ENCODE data around the gene POLR1C. TPM values are rescaled to one million over a fixed set of nuclear protein-coding genes. Genes with fewer than 3 reads are reported as not detected.

Gene POLR1C
- total RNA-seq, 1 experiment from 2014 or later: 84.6 TPM

DNA sequence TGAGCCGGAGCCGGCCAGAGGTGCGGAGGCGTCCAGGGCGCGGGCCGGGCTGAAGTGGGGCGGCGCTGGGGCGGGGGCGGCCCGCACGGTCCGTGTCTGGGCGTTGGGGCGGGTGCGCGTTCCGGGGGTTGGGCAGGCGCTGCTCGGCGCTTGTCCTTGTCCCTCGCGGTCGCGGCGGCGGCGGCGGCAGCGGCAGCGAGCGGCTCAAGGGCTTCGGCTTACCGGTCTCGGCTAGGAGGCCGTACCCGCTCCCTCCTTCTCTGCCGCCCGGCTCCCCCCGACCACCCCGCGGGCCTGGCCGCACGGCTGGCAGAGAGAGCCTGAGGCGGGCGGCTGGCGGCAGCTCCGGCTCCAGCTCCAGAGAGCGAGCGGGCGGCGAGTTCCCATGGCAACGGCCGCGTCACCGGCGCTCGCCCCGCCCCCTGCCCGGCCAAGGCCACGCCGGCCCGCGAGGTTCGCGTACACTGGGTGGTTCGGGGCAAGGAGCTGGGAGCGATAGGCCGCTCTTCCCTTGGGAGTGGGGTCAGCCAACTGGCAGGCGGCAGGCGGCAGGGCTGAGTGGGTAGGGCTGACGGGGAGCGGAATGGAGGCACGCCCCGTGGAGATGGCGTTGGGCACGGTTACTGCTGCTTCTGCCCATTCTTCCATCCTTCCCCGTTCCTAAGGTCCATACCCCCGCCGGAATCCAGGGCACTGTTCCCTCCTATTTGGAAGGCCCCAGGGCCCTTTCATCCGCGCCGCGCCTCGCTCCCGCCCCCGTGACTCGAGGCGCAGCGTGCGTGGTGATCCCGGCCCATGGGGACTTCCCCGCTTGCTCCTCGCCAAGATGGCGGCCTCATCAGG lies 6.7 kb upstream of the POLR1C start, which contains the start of gene LRRC73:
Gene LRRC73 (minus strand): TSS at position 363 of the 843 bp plus-strand sequence. CDS start 561 bp downstream, outside the sequence.
- Histone ChIP-seq H3K36me3 (ENCODE audit: control insufficient read depth in 1 of 2, insufficient read depth in 2 of 2, low read length in 2 of 2) (peaks cover 20 to 25% of the 10 kb centered on the region in 2 experiments; a peak in 3 of 4 replicates), H3K4me3 (replicated peaks in 1 of 2; ENCODE audit: low read depth in 1 of 2, low read length in 2 of 2) (peak within 1 kb of the TSS; percentile 45 to 64), H3K4me1 (ENCODE audit: control insufficient read depth in 1 of 2, insufficient read depth in 2 of 2, low read length in 2 of 2) (peaks cover 10 to 23% of the 10 kb centered on the region in 2 experiments; a peak in 3 of 4 replicates), H2AFZ (ENCODE audit: low read depth, low read length, poor library complexity, severe bottlenecking) (no peak within 1 kb of the TSS), H3K27me3 (ENCODE audit: insufficient read depth, low read length) (no peaks in the 10 kb centered on the region), H3K27ac (ENCODE audit: low read depth, low read length) (peak within 1 kb of the TSS; percentile 42; the same call in 1 of the 2 replicates), H3K9ac (ENCODE audit: low read length) (peak within 1 kb of the TSS; percentile 63), H3K4me2 (ENCODE audit: low read length) (peak within 1 kb of the TSS; percentile 88), H3K9me2 (ENCODE audit: insufficient read depth) (no peaks in the 10 kb centered on the region), H4K20me1 (ENCODE audit: insufficient read depth) (no peaks in the 10 kb centered on the region), H3K9me3 (ENCODE audit: control insufficient read depth in 1 of 2, insufficient read depth in 1 of 2, low read depth in 1 of 2, low read length in 2 of 2) (no peaks in the 10 kb centered on the region), H3K79me2 (ENCODE audit: insufficient read depth, low read length) (peaks cover 9% of the 10 kb centered on the region)
- ATAC-seq (peak; percentile 86), DNase-seq (ENCODE audit: low read depth, low spot score) (peak; percentile 46)
- ChIA-PET RAD21 (ENCODE audit: low non-redundant PET in 1 of 2, low total read pairs in 2 of 2, uncharacterized antibody in 2 of 2, unreplicated experiment in 2 of 2) (interaction anchor here (0.6 to 1.1 kb wide), 3 partner anchors 14 to 569 kb away, joined by 3 to 5 read pairs (median 3); partner anchors contain the start of gene DLK2 (in 1 of the 2)), POLR2A (interaction anchor here (0.8 kb wide), 1 partner anchor 18 kb away, joined by 3 read pairs; no protein-coding TSS in a partner anchor), CTCF (interaction anchor here (1.3 to 1.7 kb wide), 2 partner anchors 14 to 53 kb away, joined by 3 to 10 read pairs; no protein-coding TSS in a partner anchor)
- intact Hi-C loops (cut with micrococcal nuclease): loop anchor here (10.0 kb wide), 1 partner anchor 145 kb away; the partner anchor contains the start of gene ZNF318
- TF ChIP-seq POLR2A (IDR thresholded peaks at IDR 0.05; ENCODE audit: borderline replicate concordance, extremely low read depth, insufficient read depth, insufficient read length) (peak; percentile 47), SIN3A (IDR thresholded peaks at IDR 0.05; ENCODE audit: low read depth) (peak; percentile 20; the same call in 1 of the 2 replicates), POLR2AphosphoS5 (IDR thresholded peaks at IDR 0.05; ENCODE audit: low read depth, low read length) (peak; percentile 58)
- TF ChIP-seq, protein P1, sequence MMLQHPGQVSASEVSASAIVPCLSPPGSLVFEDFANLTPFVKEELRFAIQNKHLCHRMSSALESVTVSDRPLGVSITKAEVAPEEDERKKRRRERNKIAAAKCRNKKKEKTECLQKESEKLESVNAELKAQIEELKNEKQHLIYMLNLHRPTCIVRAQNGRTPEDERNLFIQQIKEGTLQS (IDR thresholded peaks at IDR 0.05): no peak
- no TSS peak for BruUV-seq (replicated peaks)

DNA sequence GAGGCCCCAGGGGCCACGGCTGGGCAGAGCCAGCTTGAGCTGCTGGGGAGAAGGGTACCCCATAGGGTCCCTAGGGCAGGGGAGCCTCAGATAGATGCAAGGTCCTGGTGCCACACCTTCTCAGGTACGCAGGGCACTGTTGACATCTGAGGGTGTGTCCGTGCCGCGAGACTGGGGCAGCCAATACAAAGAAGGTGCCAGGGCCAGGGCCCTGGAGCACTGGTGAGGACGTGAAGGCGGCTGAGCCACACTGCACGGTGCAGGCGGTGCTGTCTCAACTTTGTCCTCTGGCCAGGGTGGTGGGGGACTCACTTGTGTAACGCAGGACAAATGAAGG lies 6.1 kb upstream of the POLR1C start:
- no peak for ATAC-seq
- peaks cover 16 to 29% of the 10 kb centered on the region in 2 experiments; a peak in 3 of 4 replicates for H3K4me1 ChIP-seq (ENCODE audit: control insufficient read depth in 1 of 2, insufficient read depth in 2 of 2, low read length in 2 of 2)
- RAD21 ChIA-PET (ENCODE audit: low non-redundant PET in 1 of 2, low total read pairs in 2 of 2, uncharacterized antibody in 2 of 2, unreplicated experiment in 2 of 2): no interaction called here
- H3K79me2 ChIP-seq (ENCODE audit: insufficient read depth, low read length): peaks cover 14% of the 10 kb centered on the region
- H4K20me1 ChIP-seq (ENCODE audit: insufficient read depth): no peaks in the 10 kb centered on the region
- no peaks in the 10 kb centered on the region for H3K27me3 ChIP-seq (ENCODE audit: insufficient read depth, low read length)
- intact Hi-C loops (cut with micrococcal nuclease): no loop called here
- peak overlapping the region; percentile 63; the same call in 1 of the 2 replicates for H3K9ac ChIP-seq (ENCODE audit: low read length)
- H3K36me3 ChIP-seq (ENCODE audit: control insufficient read depth in 1 of 2, insufficient read depth in 2 of 2, low read length in 2 of 2): peaks cover 21 to 24% of the 10 kb centered on the region in 2 experiments; a peak in 3 of 4 replicates
- DNase-seq (ENCODE audit: low read depth, low spot score): no peak
- POLR2A ChIA-PET: no interaction called here
- no peaks in the 10 kb centered on the region for H3K9me3 ChIP-seq (ENCODE audit: control insufficient read depth in 1 of 2, insufficient read depth in 1 of 2, low read depth in 1 of 2, low read length in 2 of 2)
- no peak overlapping the region for H2AFZ ChIP-seq (ENCODE audit: low read depth, low read length, poor library complexity, severe bottlenecking)
- H3K4me2 ChIP-seq (ENCODE audit: low read length): peak overlapping the region; percentile 88
- CTCF ChIA-PET: interaction anchor here (1.7 kb wide), 1 partner anchor 54 kb away, joined by 10 read pairs; no protein-coding TSS in a partner anchor
- no peak overlapping the region for H3K4me3 ChIP-seq (replicated peaks in 1 of 2; ENCODE audit: low read depth in 1 of 2, low read length in 2 of 2)
- no peaks in the 10 kb centered on the region for H3K9me2 ChIP-seq (ENCODE audit: insufficient read depth)
- no TSS peak for BruUV-seq (replicated peaks)
- TF ChIP-seq EZH2phosphoT487 (IDR thresholded peaks at IDR 0.05; ENCODE audit: borderline replicate concordance) (no peak), CEBPB (IDR thresholded peaks at IDR 0.05; ENCODE audit: low read depth) (no peak), SP1 (IDR thresholded peaks at IDR 0.05; ENCODE audit: low read depth) (no peak)
- TF ChIP-seq, protein P2, sequence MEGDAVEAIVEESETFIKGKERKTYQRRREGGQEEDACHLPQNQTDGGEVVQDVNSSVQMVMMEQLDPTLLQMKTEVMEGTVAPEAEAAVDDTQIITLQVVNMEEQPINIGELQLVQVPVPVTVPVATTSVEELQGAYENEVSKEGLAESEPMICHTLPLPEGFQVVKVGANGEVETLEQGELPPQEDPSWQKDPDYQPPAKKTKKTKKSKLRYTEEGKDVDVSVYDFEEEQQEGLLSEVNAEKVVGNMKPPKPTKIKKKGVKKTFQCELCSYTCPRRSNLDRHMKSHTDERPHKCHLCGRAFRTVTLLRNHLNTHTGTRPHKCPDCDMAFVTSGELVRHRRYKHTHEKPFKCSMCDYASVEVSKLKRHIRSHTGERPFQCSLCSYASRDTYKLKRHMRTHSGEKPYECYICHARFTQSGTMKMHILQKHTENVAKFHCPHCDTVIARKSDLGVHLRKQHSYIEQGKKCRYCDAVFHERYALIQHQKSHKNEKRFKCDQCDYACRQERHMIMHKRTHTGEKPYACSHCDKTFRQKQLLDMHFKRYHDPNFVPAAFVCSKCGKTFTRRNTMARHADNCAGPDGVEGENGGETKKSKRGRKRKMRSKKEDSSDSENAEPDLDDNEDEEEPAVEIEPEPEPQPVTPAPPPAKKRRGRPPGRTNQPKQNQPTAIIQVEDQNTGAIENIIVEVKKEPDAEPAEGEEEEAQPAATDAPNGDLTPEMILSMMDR (IDR thresholded peaks at IDR 0.05 in 2 of 3, conservative IDR thresholded peaks at IDR 0.05 in 1 of 3; ENCODE audit: borderline replicate concordance in 1 of 3, insufficient read depth in 1 of 3, low read depth in 2 of 3, low read length in 2 of 3): no peak
- peak overlapping the region; percentile 42; the same call in 1 of the 2 replicates for H3K27ac ChIP-seq (ENCODE audit: low read depth, low read length)

Data from HCT116 (cell line).